Upper lobe of right lung (tissue), 1 donor: ENCODE results near the gene F11R. TPM values are rescaled to one million over a fixed set of nuclear protein-coding genes. Genes with fewer than 3 reads are reported as not detected.

Experiments used
- ATAC-seq: fragments of 200-7000 bp; cut with Tn5 transposase; one replicate; pipeline ENCODE4 v1.9.1; 2020; ENCODE audit warnings: mild to moderate bottlenecking, moderate library complexity
- DNase-seq: peaks from one replicate; pipeline ENCODE4 v3.0.0-alpha.2; 2020
- H3K27ac ChIP-seq: fragments of 200-600 bp; one replicate; pipeline ENCODE4 v1.8.0; 2022
- H3K27me3 ChIP-seq: fragments of 200-600 bp; one replicate; pipeline ENCODE4 v1.8.0; 2022; ENCODE audit warnings: mild to moderate bottlenecking
- H3K36me3 ChIP-seq: fragments of 200-600 bp; one replicate; pipeline ENCODE4 v1.8.0; 2022
- H3K4me1 ChIP-seq: fragments of 200-600 bp; one replicate; pipeline ENCODE4 v1.8.0; 2022
- H3K4me3 ChIP-seq: fragments of 200-600 bp; one replicate; pipeline ENCODE4 v1.8.0; 2022; ENCODE audit warnings: mild to moderate bottlenecking
- H3K9me3 ChIP-seq: fragments of 200-600 bp; one replicate; pipeline ENCODE4 v1.8.0; 2022
- CTCF ChIP-seq: fragments of 200-600 bp; IDR thresholded peaks from one replicate; pipeline ENCODE4 v1.8.0; 2022; ENCODE audit warnings: antibody characterized with exemption
- intact Hi-C: fragments of 100-400 bp; cut with DNase I; formaldehyde crosslinking; loops from one replicate; pipeline ENCODE4 v1.11.0; 2022
- total RNA-seq: library from RNA; stranded (reverse); fragmentation: NEBNext Ultra II Directional; extraction: Animal tissue kit (Norgen Biotek cat#: 25700); gene quantifications from one replicate; pipeline ENCODE4 v1.2.1, GENCODE V29; 2021
- donor health status: DM: no; HTN: yes; CAD: no; lungs with severe emphysema.

F11R gene
- total RNA-seq, 1 donor from 2014 or later, result 167 TPM

- H3K27ac ChIP-seq, result peak overlapping the region; percentile 98
- DNase-seq (peak; percentile 85), ATAC-seq (peak; percentile 77)
- no peaks in the 10 kb centered on the region for H3K9me3 ChIP-seq
- H3K36me3 ChIP-seq, result peaks cover 36% of the 10 kb centered on the region
- no peaks in the 10 kb centered on the region for H3K27me3 ChIP-seq
- peaks cover 14% of the 10 kb centered on the region for H3K4me1 ChIP-seq
- intact Hi-C loops, result no loop called here
- H3K4me3 ChIP-seq, result peak overlapping the region; percentile 97
- no peak for TF ChIP-seq CTCF
Observed at GRCh38 chr1:161044908-161045735, 24.2 kb upstream of the F11R start.

DNA sequence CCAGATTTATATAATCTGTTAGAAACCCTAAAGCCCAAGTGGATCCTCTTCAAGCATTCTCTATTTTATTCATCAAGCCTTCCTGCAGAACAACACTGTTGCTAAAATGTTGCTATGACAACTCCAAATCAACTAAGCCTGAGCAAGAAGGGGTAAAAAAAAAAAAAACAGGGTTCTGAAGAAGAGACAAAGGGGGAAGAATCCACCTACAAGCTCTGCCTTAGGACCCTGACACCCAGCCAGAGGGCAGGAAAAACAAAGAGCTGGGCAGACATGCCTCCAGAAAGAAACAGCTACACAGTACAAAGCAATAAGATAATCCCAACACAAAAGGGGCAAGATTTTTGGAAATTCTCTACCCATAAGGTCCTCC, 23.6 kb upstream of the F11R start:
- intact Hi-C loops, result no loop called here
- Histone ChIP-seq H3K4me1 (peaks cover 16% of the 10 kb centered on the region), H3K4me3 (peak overlapping the region; percentile 97), H3K27ac (peak overlapping the region; percentile 98), H3K9me3 (no peaks in the 10 kb centered on the region), H3K27me3 (no peaks in the 10 kb centered on the region), H3K36me3 (peaks cover 42% of the 10 kb centered on the region)
- ATAC-seq (no peak), DNase-seq (no peak)
- TF ChIP-seq CTCF, result no peak

DNA sequence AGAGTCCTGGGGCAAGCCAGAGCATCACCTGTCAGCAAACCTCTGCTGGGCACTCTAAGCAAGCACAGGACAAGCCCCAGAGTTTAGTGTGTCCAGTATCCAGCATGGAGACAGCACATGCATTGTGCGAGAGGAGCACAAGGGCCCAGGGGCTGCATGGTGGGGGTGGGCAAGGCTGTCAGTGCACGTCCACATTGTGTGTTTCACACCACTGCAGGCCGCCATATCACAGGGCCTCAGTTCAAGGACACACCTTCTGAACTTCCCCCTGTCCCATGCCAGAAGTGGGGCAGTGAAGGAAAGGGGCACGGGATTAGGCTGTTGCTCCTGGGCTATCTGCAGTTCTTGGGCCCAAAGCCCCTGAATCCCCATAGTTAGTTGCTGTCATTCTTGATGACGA, 18.6 kb upstream of the F11R start:
- Histone ChIP-seq H3K27me3 (no peaks in the 10 kb centered on the region), H3K36me3 (peaks cover 39% of the 10 kb centered on the region), H3K4me1 (peaks cover 20% of the 10 kb centered on the region), H3K27ac (no peak overlapping the region), H3K4me3 (no peak overlapping the region), H3K9me3 (no peaks in the 10 kb centered on the region)
- ATAC-seq (no peak), DNase-seq (peak; percentile 58)
- intact Hi-C loops, result no loop called here
- TF ChIP-seq CTCF, result no peak

GRCh38 chr1:161039154-161039545, 18.2 kb upstream of the F11R start:
- Histone ChIP-seq H3K27me3 (no peaks in the 10 kb centered on the region), H3K4me1 (peaks cover 16% of the 10 kb centered on the region), H3K36me3 (peaks cover 39% of the 10 kb centered on the region), H3K27ac (peak overlapping the region; percentile 77), H3K9me3 (no peaks in the 10 kb centered on the region), H3K4me3 (peak overlapping the region; percentile 63)
- TF ChIP-seq CTCF, result no peak
- intact Hi-C loops, result no loop called here
- DNase-seq, result no peak
- no peak for ATAC-seq

DNA sequence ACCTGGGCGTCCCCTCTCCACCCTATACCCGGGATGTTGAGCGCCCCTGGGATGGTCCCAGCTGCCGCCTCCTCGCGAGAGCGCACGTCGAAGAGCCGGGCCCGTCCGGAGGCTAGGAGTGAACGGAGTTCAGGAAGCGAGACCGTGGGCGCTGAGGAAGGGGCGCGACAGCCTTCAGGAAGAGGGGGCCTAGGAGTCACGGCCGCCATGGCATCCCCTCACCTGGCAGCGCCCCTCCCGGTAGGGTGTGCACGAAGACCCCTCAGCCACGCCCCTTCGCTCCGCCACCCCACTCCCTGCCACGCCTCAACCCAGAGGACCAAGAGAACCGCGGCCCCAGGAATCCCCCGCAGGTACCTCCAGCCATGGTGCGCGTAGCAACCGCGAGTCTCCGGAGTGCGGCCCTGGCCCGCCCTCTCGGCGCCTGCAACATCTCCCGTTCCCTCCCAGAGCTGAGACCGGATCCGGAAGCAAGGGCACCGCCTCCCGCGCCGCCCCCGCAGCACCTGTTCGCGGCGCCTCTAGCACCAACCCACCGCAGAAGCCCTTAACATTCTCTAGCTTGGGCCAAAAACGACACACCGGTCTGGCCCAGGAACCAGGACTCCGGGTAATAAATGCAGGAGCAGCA, 17.7 kb upstream of the F11R start, which contains the start of gene TSTD1:
Gene TSTD1, minus strand, starts transcription at position 442 of the 631 bp plus-strand sequence. Its CDS starts 75 bp downstream, at position 367.
- H3K27ac ChIP-seq, result peak within 1 kb of the TSS; percentile 77
- DNase-seq (peak; percentile 93), ATAC-seq (peak; percentile 97)
- peak within 1 kb of the TSS; percentile 63 for H3K4me3 ChIP-seq
- no peaks in the 10 kb centered on the region for H3K27me3 ChIP-seq
- H3K36me3 ChIP-seq, result peaks cover 39% of the 10 kb centered on the region
- intact Hi-C loops, result no loop called here
- H3K4me1 ChIP-seq, result peaks cover 11% of the 10 kb centered on the region
- no peaks in the 10 kb centered on the region for H3K9me3 ChIP-seq
- TF ChIP-seq CTCF, result no peak
